NCI-H82 (cell line): Measurements from ENCODE around the gene NAA35.
"Not testable (repeated sequence)": the region's sequence is repeated elsewhere in the genome, so short reads cannot be mapped to it uniquely, and the experiment has no call there.

Experiments
- DNase-seq: peaks from one replicate; lab custom pipeline; 2025; lab: John Stamatoyannopoulos, UW

NAA35 gene

DNA sequence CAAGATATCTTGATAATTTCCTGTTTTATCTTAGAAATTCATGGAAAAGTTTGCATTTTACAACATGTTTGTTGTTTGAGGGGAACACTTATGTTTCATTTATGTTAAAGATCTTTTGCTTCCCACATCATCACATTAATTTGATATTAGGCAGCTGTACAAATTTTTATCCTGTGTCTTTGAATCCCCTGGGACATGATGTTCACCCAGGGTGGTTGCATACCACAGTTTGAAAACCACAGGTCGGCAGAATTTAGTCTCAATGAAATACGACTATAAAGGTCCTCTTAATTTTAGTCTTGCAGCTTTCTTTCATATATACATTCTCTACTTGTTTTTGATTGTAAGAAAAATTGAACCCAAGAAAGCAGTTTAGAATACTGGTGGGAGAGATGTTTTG lies 3.7 kb downstream of the NAA35 start:
- DNase-seq, result no peak

DNA sequence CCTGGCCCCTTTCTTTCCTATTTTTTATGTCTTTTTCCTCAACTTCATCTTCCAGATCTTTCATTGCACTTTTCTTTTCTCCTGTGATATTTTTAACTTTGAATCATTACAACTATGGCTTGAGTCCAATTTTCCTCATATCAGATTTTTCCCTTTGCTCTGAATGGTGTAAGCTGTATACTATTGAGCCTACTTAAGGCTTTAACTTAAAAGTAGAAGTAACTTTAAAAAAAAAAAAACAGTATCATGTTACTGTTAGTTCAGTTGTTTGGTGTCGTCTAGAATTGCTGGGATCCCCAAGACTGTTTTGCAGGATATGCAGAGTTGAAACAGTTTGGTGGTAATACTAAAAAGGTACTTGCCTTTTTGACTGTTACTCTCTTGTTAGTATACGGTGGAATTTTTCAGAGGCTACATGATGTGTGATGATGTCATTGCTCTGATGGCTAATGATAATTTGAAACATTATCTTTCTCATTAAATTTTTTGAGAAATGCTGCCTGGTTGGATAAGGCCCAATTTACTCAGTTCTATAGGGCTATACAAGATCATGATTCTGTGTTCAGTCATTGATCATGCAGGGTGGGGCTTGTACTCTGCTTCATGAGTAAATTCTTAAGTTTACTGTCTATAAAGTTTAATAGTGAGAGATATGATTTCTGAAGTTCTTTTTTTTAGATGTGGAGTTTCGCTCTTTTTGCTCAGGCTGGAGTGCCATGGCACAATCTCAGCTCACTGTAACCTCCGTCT lies 8.8 kb downstream of the NAA35 start:
- no peak for DNase-seq

GRCh38 chr9:85959955-85960354 lies 19.0 kb downstream of the NAA35 start:
- no peak for DNase-seq

GRCh38 chr9:85960688-85961093 lies 19.7 kb downstream of the NAA35 start:
- peak; percentile 71 for DNase-seq

- DNase-seq, result no peak
Measured at GRCh38 chr9:85964526-85964925, 23.6 kb downstream of the NAA35 start.

- DNase-seq, result no peak
Measured at GRCh38 chr9:85964949-85965348, 24.0 kb downstream of the NAA35 start.

GRCh38 chr9:85969727-85970126 lies 28.8 kb downstream of the NAA35 start:
- no peak for DNase-seq

DNA sequence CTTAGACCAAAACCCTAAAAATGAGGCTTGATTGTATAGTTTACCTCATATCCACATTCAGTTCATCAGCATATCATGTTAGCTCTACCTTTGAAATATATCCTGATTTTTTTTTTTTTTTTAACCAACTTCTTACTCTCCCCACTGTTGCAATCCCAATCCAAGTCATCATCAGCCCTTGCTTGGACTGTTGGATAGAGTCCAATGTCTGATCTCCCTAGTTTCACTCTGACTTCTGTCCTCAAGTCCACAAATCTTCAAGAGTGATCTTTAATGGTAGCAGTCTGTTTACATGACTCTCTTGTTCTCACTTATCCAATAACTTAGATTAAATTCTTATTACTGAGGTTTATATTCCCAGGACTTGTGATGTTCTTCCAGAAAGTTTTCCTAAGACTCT lies 30.8 kb downstream of the NAA35 start:
- no peak for DNase-seq

- DNase-seq, result no peak
Measured at GRCh38 chr9:85973238-85973637, 32.3 kb downstream of the NAA35 start.

DNA sequence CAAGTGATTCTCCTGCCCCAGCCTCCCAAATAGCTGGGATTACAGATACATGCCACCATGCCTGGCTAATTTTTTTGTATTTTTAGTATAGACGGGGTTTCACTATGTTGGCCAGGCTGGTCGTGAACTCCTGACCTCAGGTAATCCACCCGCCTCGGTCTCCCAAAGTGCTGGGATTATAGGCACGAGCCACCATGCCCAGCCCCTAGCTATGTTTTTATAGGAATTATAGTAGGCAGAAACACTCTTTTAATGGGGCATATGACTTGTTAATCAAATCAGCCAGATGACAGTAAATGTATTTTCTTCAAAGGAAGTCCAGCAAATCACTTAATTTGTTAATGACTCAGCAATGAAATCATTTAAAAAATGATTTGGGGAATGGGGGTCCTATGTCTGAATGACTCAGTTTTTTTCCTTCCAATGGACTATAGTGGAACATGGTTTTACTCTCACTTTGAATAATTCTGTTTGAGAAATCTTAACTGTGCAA lies 33.2 kb downstream of the NAA35 start:
- not testable (repeated sequence) for DNase-seq

DNA sequence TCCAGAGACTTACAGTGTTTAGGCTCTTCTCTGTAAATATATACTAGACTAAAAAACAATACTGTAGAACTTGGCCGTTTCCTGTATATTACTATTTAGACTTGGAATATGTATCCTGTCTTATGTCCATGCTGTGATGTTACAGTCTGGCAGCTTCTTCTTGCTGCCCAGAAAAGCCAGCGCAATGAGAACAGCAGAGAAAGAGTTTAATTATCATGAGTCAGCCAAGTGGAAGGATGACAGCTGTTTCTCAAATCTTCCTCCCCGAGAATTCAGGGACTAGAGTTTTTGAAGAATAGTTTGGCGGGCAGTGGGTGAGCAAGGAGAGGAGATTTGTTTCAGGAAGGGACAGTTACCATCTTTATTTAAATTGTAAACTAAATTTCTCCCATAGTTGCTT lies 37.5 kb downstream of the NAA35 start:
- DNase-seq, result no peak

DNA sequence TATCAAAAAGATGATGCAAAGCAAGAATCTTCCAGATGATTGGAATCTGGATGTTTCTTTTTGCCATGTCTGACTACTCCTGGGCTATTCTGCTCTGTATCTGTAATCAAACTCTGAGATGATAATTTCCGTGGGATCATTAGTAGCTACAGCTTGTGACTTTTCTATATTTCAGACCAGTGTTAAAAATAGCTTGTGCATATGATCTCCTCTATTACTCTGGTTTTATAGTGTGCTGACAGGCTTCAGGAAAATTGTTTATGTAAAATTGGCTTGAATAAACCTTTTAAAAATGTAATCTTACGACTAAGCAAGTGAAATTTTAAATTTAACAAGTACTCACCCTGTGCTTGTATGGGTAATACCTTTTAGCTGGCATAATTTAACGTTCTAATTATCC lies 40.4 kb downstream of the NAA35 start:
- no peak for DNase-seq

DNA sequence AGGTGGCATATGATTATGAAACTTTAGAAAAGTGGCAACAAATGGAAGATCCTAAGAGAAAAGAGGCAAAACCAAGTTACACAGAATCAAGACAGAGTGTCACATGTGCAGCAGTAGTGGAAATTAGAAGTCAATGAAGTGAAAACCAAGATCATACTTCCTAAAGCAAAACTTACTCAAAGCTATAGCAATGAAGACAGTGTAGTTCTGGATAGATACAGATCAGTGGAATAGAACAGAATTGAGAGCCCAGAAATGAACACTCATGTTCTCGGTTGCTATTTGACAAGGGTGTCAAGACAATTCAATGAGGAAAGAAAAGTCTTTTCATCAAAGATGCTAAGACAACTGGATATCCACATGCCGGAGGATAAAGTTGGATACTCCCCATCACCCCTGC lies 43.5 kb downstream of the NAA35 start:
- no peak for DNase-seq

GRCh38 chr9:85987236-85987635 lies 46.3 kb downstream of the NAA35 start:
- no peak for DNase-seq

- no peak for DNase-seq
Measured at GRCh38 chr9:85994191-85994590, 53.2 kb downstream of the NAA35 start.

GRCh38 chr9:85995097-85995496 lies 54.2 kb downstream of the NAA35 start:
- no peak for DNase-seq

DNA sequence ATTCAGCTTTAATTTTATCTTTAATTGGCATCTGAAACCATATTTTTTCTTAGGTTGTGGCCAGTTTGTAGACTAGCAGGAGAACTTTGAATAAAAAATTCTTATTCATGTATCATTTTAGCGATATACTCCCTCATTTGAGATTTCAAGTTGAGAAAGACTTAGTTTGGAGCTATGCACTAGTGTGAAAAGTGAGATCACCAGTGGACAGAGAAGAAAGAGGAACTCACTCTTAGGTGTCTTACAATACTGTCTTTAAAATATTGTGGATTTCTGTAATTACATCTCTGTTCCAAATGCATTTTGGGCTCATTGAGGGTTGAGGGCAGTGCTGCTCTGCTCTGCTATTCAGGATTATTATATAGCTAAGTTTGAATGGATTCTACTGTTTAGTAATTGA lies 54.7 kb downstream of the NAA35 start:
- no peak for DNase-seq

GRCh38 chr9:86005253-86005775 lies 64.4 kb downstream of the NAA35 start:
- no peak for DNase-seq

GRCh38 chr9:86009133-86009532 lies 68.2 kb downstream of the NAA35 start:
- DNase-seq, result no peak

- no peak for DNase-seq
Measured at GRCh38 chr9:86020731-86021130, 79.8 kb downstream of the NAA35 start.

- DNase-seq, result no peak
Measured at GRCh38 chr9:86021166-86021565, 80.2 kb downstream of the NAA35 start.

DNA sequence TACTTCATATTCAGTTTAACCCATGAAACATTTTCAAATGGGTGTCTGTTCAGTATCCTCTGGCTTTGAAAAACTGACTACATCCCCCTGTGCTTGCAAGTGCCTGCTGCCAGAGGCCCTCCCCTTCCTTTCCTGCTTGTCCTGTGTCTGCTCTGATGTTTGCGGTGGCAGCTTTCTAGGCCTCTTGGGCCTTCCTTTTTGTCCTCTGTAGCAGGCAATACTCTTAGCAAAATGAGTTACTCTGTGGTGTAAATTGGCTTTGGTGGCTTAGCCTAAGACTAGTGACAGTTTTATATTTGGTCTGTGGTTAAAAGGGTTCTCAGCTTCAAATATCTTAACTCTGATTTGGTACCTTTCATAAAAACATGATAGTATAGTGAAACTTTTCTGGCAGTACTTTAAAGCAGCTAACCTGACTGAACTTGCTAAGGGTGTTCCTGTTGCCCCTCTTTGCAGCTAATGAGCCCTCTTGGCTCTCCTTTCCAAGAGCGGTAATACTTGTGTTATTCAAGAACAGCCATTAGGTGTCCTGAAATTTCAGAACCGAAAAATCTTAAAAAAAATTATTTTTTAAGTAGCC lies 81.8 kb downstream of the NAA35 start:
- DNase-seq, result peak; percentile 7

- no peak for DNase-seq
Measured at GRCh38 chr9:86027767-86028166, 86.8 kb downstream of the NAA35 start.
